Tibial artery (tissue), 4 donors: ENCODE results near the gene FBXO39.

Source experiments
- DNase-seq, 2 donors: peaks; one replicate each; pipeline ENCODE4 v3.0.0-alpha.2; 2019
- H3K27ac ChIP-seq, 2 donors: fragments of 200-600 bp; sonication (generic) in 1 of 2; 1 replicate in 1 of 2; 2 replicates in 1 of 2; pipeline ENCODE4 v1.5.1; 2018 to 2019; ENCODE audit warnings: mild to moderate bottlenecking in 1 of 2
- H3K27me3 ChIP-seq, 2 donors: fragments of 200-600 bp; sonication (generic) in 1 of 2; one replicate each; pipeline versions ENCODE4 v1.5.1 to v1.6.0; 2016 to 2019
- H3K36me3 ChIP-seq, 3 donors: fragments of 200-600 bp; sonication (generic) in 2 of 3; one replicate each; pipeline ENCODE4 v1.5.1; 2016 to 2019; ENCODE audit warnings: mild to moderate bottlenecking in 2 of 3
- H3K4me1 ChIP-seq, 4 donors: fragments of 200-600 bp; sonication (generic) in 2 of 4; 1 replicate in 3 of 4; 2 replicates in 1 of 4; pipeline ENCODE4 v1.5.1; 2016 to 2019
- H3K4me3 ChIP-seq, 2 donors: fragments of 200-600 bp; sonication (generic) in 1 of 2; 1 replicate in 1 of 2; 2 replicates in 1 of 2; pipeline ENCODE4 v1.5.1; 2018 to 2019; ENCODE audit warnings: mild to moderate bottlenecking in 2 of 2
- H3K9me3 ChIP-seq, 3 donors: fragments of 200-600 bp; sonication (generic) in 1 of 3; one replicate each; pipeline ENCODE4 v1.5.1; 2016 to 2019
- CTCF ChIP-seq, 2 experiments: fragments of 200-600 bp in 1 of 2; fragments of 450-650 bp in 1 of 2; IDR thresholded peaks; one replicate each; pipeline ENCODE4 v1.5.1; 2017 to 2019; ENCODE audit warnings: antibody characterized with exemption in 2 of 2, mild to moderate bottlenecking in 1 of 2, moderate library complexity in 1 of 2
- intact Hi-C: fragments of 100-400 bp; cut with DNase I; formaldehyde crosslinking; loops from one replicate; pipeline ENCODE4 v1.15.0; 2023; ENCODE audit warnings: low total_unique reads

FBXO39 gene

GRCh38 chr17:6823011-6823442 is 47.0 kb downstream of the FBXO39 start:
- TF ChIP-seq CTCF (IDR thresholded peaks at IDR 0.05): no peak
- Histone ChIP-seq H3K9me3 (peaks cover 0 to 6% (median 0%) of the 10 kb centered on the region in 3 donors), H3K4me1 (no peaks in the 10 kb centered on the region), H3K27me3 (peaks cover 0 to 4% of the 10 kb centered on the region in 2 donors), H3K27ac (no peak overlapping the region), H3K36me3 (no peaks in the 10 kb centered on the region), H3K4me3 (no peak overlapping the region)
- DNase-seq: no peak
- intact Hi-C loops: no loop called here

- no peaks in the 10 kb centered on the region for H3K36me3 ChIP-seq
- no peak overlapping the region for H3K4me3 ChIP-seq
- H3K9me3 ChIP-seq: no peaks in the 10 kb centered on the region
- intact Hi-C loops: no loop called here
- H3K27ac ChIP-seq: no peak overlapping the region
- H3K27me3 ChIP-seq: peaks cover 0 to 42% of the 10 kb centered on the region in 2 donors
- no peaks in the 10 kb centered on the region for H3K4me1 ChIP-seq
- TF ChIP-seq CTCF (IDR thresholded peaks at IDR 0.05): no peak
- DNase-seq: no peak
These were observed 54.5 kb downstream of the FBXO39 start for GRCh38 chr17:6830383-6830986.

DNA sequence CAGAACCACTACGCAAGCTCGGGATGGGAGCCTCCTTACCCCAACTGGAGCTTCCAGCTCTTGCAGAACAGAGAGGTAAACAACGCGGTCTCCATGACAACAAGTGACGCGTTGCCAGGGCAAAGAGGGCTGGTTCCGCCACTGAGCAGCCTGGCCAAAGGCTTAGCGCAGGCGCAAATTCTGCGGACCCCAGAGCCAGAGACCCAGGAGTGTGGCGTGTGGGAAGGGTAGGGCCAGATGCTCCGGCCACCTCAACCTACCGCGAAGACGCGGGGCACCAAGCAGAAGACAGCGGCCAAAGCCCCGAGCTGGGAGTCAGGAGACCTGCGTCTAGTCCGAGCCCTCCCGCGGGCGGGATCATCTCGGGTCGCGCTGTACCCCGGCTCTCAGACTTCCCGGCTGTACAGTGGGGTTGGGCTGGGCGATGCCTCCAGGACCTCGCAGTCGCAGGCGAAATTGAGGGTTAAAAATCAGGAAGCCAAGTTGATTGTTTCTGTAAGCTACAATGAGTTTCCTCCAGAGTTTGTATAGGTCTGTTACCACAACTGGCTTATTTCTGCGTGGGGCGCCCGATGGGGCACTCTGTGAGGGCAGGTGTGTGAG is 55.7 kb downstream of the FBXO39 start, which contains the start of gene TEKT1:
Gene TEKT1 (minus strand): TSS at position 69 of the 603 bp plus-strand sequence. CDS start 1,353 bp downstream, outside the sequence.
- DNase-seq: peak; percentile 71 to 73
- Histone ChIP-seq H3K27me3 (peaks cover 0 to 44% of the 10 kb centered on the region in 2 donors), H3K36me3 (no peaks in the 10 kb centered on the region), H3K4me1 (no peaks in the 10 kb centered on the region), H3K9me3 (no peaks in the 10 kb centered on the region), H3K4me3 (peak within 1 kb of the TSS in 1 of 2 donors; percentile 24), H3K27ac (no peak within 1 kb of the TSS)
- intact Hi-C loops: no loop called here
- no peak for TF ChIP-seq CTCF (IDR thresholded peaks at IDR 0.05)
